HUES48 (cell line): Measurements from ENCODE around the gene PPP2R3B.
"Not testable (repeated sequence)": the region's sequence is repeated elsewhere in the genome, so short reads cannot be mapped to it uniquely, and the experiment has no call there.

Experiments
- H3K27ac ChIP-seq: one replicate; pipeline ENCODE4 v1.7.0; 2013; ENCODE audit warnings: low read depth, low read length, inconsistent platforms
- H3K27me3 ChIP-seq: 2 replicates; pipeline ENCODE4 v1.6.1; 2013; ENCODE audit warnings: mild to moderate bottlenecking, low read length; ENCODE audit not compliant: control insufficient read depth, insufficient read depth
- H3K36me3 ChIP-seq: 2 replicates; pipeline ENCODE4 v1.6.1; 2013; ENCODE audit warnings: low read length; ENCODE audit not compliant: control insufficient read depth, insufficient read depth
- H3K4me1 ChIP-seq: 2 replicates; pipeline ENCODE4 v1.6.1; 2013; ENCODE audit warnings: mild to moderate bottlenecking, low read length; ENCODE audit not compliant: control insufficient read depth, insufficient read depth
- H3K4me3 ChIP-seq: 2 replicates; pipeline ENCODE4 v1.5.1; 2013; ENCODE audit warnings: mild to moderate bottlenecking, low read depth, low read length
- H3K9ac ChIP-seq: 2 replicates; pipeline ENCODE4 v1.6.1; 2013; ENCODE audit warnings: mild to moderate bottlenecking, low read depth, low read length, moderate library complexity
- H3K9me3 ChIP-seq: 2 replicates; pipeline ENCODE4 v1.6.1; 2013; ENCODE audit warnings: low read length; ENCODE audit not compliant: control insufficient read depth, insufficient read depth

PPP2R3B gene

DNA sequence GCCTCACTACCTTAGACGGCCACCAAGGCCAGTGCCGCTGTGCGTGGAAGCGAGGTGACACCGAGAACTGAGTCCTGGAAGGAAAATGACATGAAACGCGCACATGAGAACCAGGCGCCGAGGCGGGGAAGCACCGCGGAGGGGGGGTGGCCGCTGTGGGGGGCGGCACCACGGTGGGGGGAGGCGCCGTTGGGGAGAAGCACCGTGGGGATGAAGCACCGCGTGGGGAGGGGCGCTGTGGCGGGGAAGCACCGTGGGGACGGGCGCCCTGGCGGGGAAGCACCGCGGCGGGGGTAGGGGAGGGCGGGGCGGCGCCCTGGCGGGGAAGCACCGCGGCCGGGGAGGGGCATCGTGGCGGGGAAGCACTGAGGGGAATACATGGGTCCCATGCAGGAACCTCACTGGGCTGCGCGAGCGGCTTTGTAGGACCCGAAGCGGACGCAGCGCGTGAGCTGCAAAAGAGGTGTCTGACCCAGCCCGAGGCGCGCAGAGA lies 28.0 kb downstream of the PPP2R3B start:
- no peaks in the 10 kb centered on the region for H3K4me1 ChIP-seq
- no peaks in the 10 kb centered on the region for H3K27me3 ChIP-seq
- H3K9ac ChIP-seq: no peak overlapping the region
- H3K9me3 ChIP-seq: no peaks in the 10 kb centered on the region
- no peak overlapping the region for H3K27ac ChIP-seq
- H3K36me3 ChIP-seq: peaks cover 53% of the 10 kb centered on the region
- no peak overlapping the region for H3K4me3 ChIP-seq

DNA sequence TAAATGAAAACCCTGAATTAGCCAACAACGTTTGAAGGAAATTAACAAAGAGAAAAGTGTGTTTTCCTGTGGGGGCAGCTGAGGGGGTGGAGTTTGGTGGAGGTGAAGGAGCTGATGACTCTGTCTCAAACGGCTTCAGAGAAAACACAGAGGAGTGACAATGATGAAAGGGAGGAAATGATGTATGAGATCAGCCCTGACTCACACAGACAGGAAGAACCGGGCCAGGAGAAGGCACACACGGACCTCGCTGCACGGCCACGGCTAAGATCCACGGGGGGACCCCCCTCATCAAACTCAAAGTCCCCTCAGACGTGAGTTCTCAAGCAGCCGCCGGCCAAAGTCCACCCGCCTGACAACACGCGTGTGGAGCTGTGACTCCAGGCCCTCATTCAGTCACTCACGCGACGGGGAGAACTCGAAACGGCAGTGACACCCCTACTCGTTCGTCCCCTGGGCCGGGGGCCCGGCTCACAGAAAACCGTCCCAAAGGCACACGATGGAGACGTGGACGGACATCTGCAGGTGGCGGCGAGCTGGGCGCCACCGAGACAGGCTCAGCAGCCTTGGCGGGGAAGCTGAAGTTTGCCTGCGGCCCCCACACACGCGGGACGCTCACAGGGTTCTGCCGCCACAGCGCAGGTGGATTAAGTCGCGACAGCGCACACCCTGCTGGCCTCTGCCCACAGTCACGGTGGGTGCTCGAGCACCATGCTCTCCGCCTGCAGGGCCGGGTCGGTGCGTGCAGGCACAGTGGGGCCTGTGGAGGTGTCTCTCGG lies 28.8 kb downstream of the PPP2R3B start:
- Histone ChIP-seq H3K9ac (no peak overlapping the region), H3K27ac (no peak overlapping the region), H3K4me3 (no peak overlapping the region), H3K9me3 (no peaks in the 10 kb centered on the region), H3K27me3 (no peaks in the 10 kb centered on the region), H3K36me3 (peaks cover 54% of the 10 kb centered on the region), H3K4me1 (no peaks in the 10 kb centered on the region)

DNA sequence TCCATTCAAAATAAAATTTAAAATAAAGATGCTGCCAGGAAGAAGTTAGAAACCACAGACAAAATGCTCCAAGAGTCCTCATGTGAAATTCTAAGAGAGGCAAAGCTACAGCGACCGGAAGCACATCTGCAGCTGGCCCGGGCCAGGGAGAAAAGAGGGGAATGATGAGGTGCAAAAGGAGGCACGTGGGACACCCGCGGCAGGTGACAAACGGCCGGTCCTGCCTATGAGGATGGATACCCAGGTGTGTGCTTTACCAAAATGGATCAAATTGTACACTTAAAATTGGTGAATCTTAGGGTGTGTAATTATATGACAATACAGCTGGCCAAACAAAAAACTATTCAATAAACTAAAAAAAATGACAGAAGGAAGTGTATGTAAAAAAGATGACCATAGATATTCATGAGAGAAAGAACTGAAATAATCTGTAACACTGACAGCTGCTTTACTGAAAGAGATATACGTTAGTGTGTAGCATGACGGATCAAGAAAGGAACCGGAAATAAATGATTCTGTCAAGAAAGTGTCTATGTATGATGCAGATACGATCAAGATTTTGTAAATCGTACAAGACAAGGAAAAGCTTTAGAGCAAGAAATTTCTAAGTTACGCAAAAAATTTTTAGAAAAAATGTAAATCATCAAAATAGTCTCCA lies 29.5 kb downstream of the PPP2R3B start:
- Histone ChIP-seq H3K27me3 (no peaks in the 10 kb centered on the region), H3K9ac (no peak overlapping the region), H3K4me3 (no peak overlapping the region), H3K4me1 (no peaks in the 10 kb centered on the region), H3K36me3 (peaks cover 61% of the 10 kb centered on the region), H3K27ac (no peak overlapping the region), H3K9me3 (no peaks in the 10 kb centered on the region)

DNA sequence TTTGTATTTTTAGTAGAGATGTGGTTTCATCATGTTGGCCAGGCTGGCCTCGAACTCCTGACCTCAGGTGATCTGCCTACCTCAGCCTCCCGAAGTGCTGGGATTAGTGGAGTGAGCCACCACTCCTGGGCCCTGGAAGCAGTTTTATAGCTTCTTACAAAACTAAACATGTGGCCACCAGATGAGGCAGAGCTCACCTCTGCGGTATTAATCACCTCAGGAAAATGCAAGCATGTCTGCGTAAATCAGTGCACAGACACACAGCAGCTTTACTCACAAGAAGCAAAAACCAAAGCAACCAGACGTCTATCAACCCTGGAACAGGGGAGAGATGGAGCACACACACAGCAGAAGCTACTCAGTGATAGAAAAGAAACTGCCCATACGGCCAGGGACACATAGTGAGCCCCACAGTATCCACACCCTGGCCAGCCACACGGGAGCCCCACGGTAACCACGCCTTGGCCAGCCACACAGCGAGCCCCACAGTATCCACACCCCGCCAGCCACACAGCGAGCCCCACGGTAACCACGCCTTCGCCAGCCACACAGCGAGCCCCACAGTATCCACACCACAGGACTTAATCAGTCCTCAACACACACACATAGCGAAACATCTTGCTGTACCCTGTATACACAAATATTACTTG lies 30.2 kb downstream of the PPP2R3B start:
- peaks cover 56% of the 10 kb centered on the region for H3K36me3 ChIP-seq
- H3K27me3 ChIP-seq: no peaks in the 10 kb centered on the region
- no peak overlapping the region for H3K4me3 ChIP-seq
- no peak overlapping the region for H3K27ac ChIP-seq
- H3K9me3 ChIP-seq: no peaks in the 10 kb centered on the region
- H3K4me1 ChIP-seq: no peaks in the 10 kb centered on the region
- H3K9ac ChIP-seq: no peak overlapping the region

DNA sequence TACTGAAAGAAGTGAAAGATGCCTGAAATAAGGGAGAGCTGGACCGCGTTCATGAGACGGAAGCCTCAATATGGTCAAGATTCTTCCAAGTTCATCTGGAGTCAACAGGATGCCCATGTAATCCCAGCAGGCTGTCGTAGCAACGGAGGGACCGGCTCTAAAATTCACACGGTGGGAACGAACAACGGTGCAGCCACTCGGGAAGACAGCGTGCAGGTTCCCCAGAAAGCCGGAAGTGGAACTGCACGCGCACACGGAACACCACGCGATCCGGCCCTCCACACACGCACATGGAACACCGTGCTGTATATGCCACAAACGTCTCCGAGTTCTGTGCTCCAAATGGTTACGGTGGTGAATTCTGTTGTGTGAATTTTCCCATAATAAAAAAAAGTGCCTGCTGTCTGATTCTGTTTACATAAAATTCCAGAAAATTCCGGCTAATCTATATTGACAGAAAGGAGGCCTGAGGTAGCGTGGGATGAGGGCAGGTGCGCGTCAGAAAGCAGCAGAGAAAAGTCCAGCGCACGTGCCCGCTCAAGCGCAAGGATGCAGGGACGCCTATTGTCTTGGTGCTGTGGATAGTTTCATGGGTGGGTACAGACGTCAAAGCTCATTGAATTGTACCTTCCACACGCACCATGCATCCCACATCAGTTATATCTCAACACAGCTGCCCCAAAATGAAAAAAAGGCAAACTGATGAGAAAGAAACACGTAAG lies 31.2 kb downstream of the PPP2R3B start:
- Histone ChIP-seq H3K4me3 (no peak overlapping the region), H3K27me3 (no peaks in the 10 kb centered on the region), H3K9ac (no peak overlapping the region), H3K36me3 (peaks cover 45% of the 10 kb centered on the region), H3K4me1 (no peaks in the 10 kb centered on the region), H3K9me3 (no peaks in the 10 kb centered on the region), H3K27ac (no peak overlapping the region)

DNA sequence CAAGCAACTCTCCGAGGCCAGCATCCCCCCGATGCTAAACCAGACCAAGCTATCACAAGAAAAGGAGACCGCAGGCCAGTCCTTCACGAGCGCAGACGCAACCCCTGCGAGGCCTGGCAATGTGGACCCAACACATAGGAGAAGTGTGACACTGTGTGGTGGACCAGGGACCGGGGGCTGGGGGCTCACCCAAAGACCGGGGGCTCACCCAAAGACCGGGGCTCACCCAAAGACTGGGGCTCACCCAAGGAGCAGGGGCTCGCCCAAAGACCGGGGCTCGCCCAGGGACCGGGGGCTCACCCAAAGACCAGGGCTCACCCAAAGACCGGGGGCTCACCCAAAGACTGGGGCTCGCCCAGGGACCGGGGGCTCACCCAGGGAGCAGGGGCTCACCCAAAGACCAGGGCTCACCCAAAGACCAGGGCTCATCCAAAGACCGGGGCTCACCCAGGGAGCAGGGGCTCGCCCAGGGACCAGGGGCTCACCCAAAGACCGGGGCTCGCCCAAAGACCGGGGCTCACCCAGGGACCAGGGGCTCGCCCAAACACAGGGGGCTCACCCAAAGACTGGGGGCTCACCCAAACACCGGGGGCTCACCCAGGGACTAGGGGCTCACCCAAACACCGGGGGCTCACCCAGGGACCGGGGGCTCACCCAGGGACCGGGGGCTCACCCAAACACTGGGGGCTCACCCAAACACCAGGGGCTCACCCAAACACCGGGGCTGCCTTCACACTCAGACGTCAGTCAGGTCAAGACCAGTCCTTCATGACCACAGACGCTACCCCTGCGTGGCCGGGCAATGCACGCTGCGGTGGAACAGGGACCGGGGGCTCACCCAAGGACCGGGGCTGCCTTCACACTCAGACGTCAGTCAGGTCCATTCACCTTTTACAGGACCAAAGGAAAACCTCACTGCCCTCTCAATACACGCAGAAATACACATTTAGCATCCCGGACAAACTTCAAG lies 32.9 kb downstream of the PPP2R3B start:
- H3K9ac ChIP-seq: no peak overlapping the region
- no peak overlapping the region for H3K27ac ChIP-seq
- no peaks in the 10 kb centered on the region for H3K4me1 ChIP-seq
- H3K27me3 ChIP-seq: no peaks in the 10 kb centered on the region
- peaks cover 43% of the 10 kb centered on the region for H3K36me3 ChIP-seq
- H3K9me3 ChIP-seq: no peaks in the 10 kb centered on the region
- H3K4me3 ChIP-seq: no peak overlapping the region

DNA sequence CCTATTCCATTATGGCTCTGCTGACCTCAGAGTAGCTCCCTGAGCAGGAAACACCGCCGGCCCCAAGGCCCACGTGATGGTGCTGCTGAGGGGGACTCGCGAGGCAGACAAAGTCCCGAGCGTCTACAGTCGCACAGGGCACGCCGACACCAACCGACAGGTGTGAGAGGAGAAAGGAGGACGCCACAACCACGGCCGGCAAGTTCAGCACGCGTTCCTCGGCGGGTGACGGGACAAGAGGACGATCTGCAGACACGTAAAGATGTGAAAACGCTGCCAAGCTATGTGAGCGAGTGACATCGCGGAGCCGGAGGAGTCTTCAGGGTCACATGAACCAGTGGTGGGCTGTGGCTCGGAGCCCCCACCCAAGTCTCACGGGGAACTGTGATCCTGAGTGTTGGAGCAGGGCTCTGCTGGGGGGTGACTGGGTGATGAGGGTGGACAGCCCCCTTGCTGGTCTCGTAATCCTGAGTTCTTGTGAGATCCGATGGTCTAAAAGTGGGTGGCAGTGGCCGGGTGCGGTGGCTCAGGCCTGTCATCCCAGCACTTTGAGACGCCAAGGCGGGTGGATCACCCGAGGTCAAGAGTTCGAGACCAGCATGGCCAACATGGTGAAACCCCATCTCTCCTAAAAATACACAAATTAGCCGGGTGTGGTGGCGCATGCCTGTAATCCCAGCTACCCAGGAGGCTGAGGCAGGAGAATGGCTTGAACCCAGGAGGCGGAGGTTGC lies 34.0 kb downstream of the PPP2R3B start:
- Histone ChIP-seq H3K9ac (no peak overlapping the region), H3K4me3 (no peak overlapping the region), H3K27me3 (no peaks in the 10 kb centered on the region), H3K27ac (no peak overlapping the region), H3K36me3 (peaks cover 36% of the 10 kb centered on the region), H3K9me3 (no peaks in the 10 kb centered on the region), H3K4me1 (no peaks in the 10 kb centered on the region)

DNA sequence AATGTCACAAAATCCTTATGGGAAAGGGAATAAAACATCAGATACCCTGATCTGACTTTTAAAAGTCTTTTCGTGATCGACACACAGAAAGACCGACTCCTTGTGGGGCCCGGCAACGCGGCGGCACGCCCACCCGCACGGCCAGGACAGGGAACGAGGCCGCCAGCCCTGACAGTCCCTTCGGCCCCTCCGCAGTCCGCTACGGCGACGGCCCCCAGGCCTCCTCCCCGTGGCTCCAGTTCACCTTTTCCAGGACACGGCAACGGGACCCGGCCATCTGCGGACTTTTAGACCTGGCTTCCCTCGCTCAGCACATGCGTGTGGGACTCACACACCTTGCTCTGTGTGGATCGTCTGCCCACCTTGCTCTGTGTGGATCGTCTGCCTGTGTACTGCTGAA lies 34.5 kb downstream of the PPP2R3B start:
- no peaks in the 10 kb centered on the region for H3K27me3 ChIP-seq
- no peak overlapping the region for H3K27ac ChIP-seq
- no peak overlapping the region for H3K4me3 ChIP-seq
- peaks cover 34% of the 10 kb centered on the region for H3K36me3 ChIP-seq
- H3K4me1 ChIP-seq: no peaks in the 10 kb centered on the region
- H3K9ac ChIP-seq: no peak overlapping the region
- H3K9me3 ChIP-seq: no peaks in the 10 kb centered on the region

DNA sequence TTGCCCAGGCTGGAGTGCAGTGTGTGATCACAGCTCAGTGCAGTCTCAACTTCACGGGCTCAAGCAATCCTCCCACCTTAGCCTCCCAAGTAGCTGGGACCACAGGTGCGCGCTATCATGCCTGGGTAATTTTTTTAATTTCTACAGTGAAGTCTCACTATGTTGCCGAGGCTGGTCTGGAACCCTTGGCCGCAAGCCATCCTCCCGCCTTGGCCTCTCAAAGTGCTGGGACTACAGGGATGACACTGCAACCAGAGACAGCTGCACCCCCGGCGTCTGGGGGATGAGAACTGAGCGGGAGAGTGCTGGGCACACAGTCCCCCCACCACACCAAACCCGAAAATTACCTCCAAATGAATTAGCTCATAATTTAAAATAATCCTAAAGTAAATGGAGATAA lies 35.0 kb downstream of the PPP2R3B start:
- Histone ChIP-seq H3K9ac (no peak overlapping the region), H3K36me3 (peaks cover 36% of the 10 kb centered on the region), H3K27ac (no peak overlapping the region)

DNA sequence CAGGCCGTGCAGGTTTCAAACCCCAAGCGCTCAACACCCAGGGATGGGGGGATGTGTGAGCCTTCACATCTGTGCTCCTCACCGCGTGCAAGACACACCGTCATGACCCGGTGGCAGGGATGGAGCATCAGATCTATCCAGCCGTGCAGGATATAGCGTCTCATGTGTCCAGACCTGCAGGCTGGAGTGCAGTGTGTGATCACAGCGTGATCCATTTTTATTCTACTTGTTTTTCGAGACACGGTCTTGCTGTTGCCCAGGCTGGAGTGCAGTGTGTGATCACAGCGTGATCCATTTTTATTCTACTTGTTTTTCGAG lies 35.4 kb downstream of the PPP2R3B start:
- peaks cover 38% of the 10 kb centered on the region for H3K36me3 ChIP-seq
- not testable (repeated sequence) for H3K27ac ChIP-seq, H3K27me3 ChIP-seq, H3K9me3 ChIP-seq, H3K9ac ChIP-seq, H3K4me1 ChIP-seq, H3K4me3 ChIP-seq

More for the DNA sequence above, 35.0 kb downstream of the PPP2R3B start:
- H3K4me1 ChIP-seq: no peaks in the 10 kb centered on the region
- H3K4me3 ChIP-seq: no peak overlapping the region
- H3K27me3 ChIP-seq: no peaks in the 10 kb centered on the region
- no peaks in the 10 kb centered on the region for H3K9me3 ChIP-seq
